ENCODE results near the gene HID1.

The HID1 gene

GRCh38 chr17:75005291-75005690 is 32.7 kb upstream of the HID1 start:
- Mint-ChIP-seq H3K36me3 (no peaks in the 10 kb centered on the region), H3K27me3 (no peaks in the 10 kb centered on the region), H3K4me1 (peaks cover 4% of the 10 kb centered on the region), H3K4me3 (no peak overlapping the region), H3K9me3 (no peaks in the 10 kb centered on the region), H3K27ac (no peak overlapping the region)

DNA sequence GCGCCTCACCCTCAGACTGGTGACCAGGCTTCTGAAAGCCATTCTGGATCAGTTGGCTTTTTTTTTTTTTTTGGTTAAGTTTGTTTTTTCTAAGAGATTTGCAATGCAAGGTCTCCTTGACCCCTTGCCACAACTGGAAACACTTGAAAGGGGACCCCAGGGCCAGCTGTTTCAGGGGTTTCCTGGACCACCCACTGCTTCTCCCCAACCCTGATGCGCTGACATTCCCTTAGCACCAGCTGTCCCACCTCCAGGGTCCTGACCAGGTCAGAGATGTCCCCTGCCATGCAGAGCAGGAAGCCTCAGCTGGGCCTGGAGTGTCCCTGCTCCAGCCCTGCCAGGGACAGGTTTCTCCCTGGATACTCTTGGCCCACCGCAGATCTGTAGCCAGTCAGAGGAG is 31.8 kb upstream of the HID1 start:
- Mint-ChIP-seq H3K27ac (no peak overlapping the region), H3K9me3 (no peaks in the 10 kb centered on the region), H3K36me3 (no peaks in the 10 kb centered on the region), H3K4me3 (no peak overlapping the region), H3K4me1 (peaks cover 4% of the 10 kb centered on the region), H3K27me3 (no peaks in the 10 kb centered on the region)

GRCh38 chr17:75003957-75004355 is 31.4 kb upstream of the HID1 start:
- no peaks in the 10 kb centered on the region for H3K36me3 Mint-ChIP-seq
- no peaks in the 10 kb centered on the region for H3K27me3 Mint-ChIP-seq
- H3K4me3 Mint-ChIP-seq, result no peak overlapping the region
- H3K4me1 Mint-ChIP-seq, result peaks cover 4% of the 10 kb centered on the region
- no peak overlapping the region for H3K27ac Mint-ChIP-seq
- H3K9me3 Mint-ChIP-seq, result no peaks in the 10 kb centered on the region

DNA sequence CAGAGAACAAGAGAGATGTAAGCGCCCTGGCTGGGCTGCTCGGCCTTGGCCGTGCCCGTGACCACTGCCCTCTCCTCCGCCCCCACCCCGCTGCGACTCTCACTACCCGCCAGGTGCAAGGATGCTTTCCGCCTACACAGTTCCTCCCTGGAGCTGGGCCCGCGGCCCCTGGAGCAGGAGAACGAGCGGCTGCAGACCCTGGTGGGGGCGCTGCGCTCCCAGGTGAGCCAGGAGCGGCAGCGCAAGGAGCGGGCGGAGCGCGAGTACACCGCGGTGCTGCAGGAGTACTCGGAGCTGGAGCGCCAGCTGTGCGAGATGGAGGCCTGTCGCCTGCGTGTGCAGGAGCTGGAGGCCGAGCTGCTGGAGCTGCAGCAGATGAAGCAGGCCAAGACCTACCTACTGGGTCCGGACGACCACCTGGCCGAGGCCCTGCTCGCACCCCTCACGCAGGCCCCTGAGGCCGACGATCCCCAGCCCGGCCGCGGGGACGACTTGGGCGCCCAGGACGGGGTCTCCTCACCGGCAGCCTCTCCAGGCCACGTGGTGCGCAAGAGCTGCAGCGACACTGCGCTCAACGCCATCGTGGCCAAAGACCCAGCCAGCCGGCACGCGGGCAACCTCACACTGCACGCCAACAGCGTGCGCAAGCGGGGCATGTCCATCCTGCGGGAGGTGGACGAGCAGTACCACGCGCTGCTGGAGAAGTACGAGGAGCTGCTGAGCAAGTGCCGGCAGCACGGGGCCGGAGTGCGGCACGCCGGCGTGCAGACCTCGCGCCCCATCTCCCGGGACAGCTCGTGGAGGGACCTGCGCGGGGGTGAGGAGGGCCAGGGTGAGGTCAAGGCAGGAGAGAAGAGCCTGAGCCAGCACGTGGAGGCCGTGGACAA is 30.8 kb upstream of the HID1 start:
- H3K4me1 Mint-ChIP-seq, result peaks cover 4% of the 10 kb centered on the region
- no peaks in the 10 kb centered on the region for H3K27me3 Mint-ChIP-seq
- H3K9me3 Mint-ChIP-seq, result no peaks in the 10 kb centered on the region
- no peak overlapping the region for H3K27ac Mint-ChIP-seq
- no peak overlapping the region for H3K4me3 Mint-ChIP-seq
- H3K36me3 Mint-ChIP-seq, result no peaks in the 10 kb centered on the region

- H3K36me3 Mint-ChIP-seq, result no peaks in the 10 kb centered on the region
- H3K9me3 Mint-ChIP-seq, result no peaks in the 10 kb centered on the region
- peaks cover 4% of the 10 kb centered on the region for H3K4me1 Mint-ChIP-seq
- no peaks in the 10 kb centered on the region for H3K27me3 Mint-ChIP-seq
- no peak overlapping the region for H3K4me3 Mint-ChIP-seq
- H3K27ac Mint-ChIP-seq, result no peak overlapping the region
These were observed 29.6 kb upstream of the HID1 start for GRCh38 chr17:75001915-75002843.

DNA sequence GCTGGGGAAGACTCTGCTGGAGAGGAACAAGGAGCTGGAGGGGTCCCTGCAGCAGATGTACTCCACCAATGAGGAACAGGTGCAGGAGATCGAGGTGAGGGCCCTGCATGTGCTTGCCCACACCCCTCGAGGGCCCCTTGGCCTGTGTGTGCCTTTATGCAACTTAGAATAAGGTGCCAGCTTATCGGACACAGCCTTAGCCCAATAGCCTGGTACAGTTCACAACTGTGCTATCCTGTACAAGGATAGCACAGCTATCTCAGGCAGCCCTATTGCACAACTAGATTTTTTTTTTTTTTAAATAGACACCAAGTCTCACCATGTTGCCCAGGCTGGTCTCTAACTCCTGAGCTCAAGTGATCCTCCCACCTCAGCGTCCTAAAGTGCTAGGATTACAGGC is 27.0 kb upstream of the HID1 start:
- Mint-ChIP-seq H3K4me1 (peaks cover 4% of the 10 kb centered on the region), H3K9me3 (no peaks in the 10 kb centered on the region), H3K27me3 (no peaks in the 10 kb centered on the region), H3K27ac (no peak overlapping the region), H3K36me3 (no peaks in the 10 kb centered on the region), H3K4me3 (no peak overlapping the region)

DNA sequence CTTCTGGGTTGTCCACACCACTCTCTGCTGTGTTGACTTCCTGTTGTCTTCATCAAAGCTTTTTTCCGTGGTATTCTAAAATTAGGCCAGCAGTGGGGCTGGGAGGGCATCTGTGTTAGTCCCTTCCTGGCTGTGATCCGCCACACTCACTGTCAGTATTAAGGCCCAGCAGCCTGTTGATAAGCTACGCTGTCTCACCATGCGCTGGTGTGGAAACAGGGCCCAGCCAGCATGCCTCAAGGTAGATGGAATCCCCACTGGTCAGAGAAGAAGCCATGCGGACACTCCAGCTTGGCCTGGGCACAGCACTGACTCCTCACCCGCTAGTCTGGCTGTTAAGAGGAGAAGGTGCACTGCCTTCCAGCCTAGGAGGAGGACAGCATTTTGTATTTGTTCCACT is 26.2 kb upstream of the HID1 start:
- Mint-ChIP-seq H3K27ac (no peak overlapping the region), H3K4me3 (no peak overlapping the region), H3K27me3 (no peaks in the 10 kb centered on the region), H3K9me3 (no peaks in the 10 kb centered on the region), H3K36me3 (no peaks in the 10 kb centered on the region), H3K4me1 (peaks cover 4% of the 10 kb centered on the region)

DNA sequence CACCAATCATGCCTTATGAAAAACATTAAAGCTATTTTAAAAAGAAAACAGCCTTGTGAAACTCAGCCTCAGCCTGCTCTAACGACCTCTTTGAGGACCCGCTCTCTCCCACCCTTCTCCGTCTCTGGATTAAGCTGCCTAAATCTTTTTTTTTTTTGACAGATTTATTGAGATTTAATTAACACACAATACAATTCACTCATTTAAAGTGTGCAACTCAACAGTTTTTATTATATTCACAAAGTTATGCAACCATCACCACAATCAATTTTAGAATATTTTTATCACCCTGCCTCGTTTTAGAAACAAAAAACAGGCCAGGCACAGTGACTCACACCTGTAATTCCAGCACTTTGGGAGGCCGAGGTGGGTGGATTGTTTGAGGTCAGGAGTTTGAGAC is 23.3 kb upstream of the HID1 start:
- Mint-ChIP-seq H3K36me3 (no peaks in the 10 kb centered on the region), H3K27me3 (no peaks in the 10 kb centered on the region), H3K4me3 (no peak overlapping the region), H3K4me1 (no peaks in the 10 kb centered on the region), H3K27ac (no peak overlapping the region), H3K9me3 (no peaks in the 10 kb centered on the region)

GRCh38 chr17:74994440-74994839 is 21.9 kb upstream of the HID1 start:
- Mint-ChIP-seq H3K27me3 (no peaks in the 10 kb centered on the region), H3K4me1 (no peaks in the 10 kb centered on the region), H3K36me3 (no peaks in the 10 kb centered on the region), H3K9me3 (no peaks in the 10 kb centered on the region), H3K27ac (no peak overlapping the region), H3K4me3 (no peak overlapping the region)

- Mint-ChIP-seq H3K4me3 (no peak overlapping the region), H3K27ac (no peak overlapping the region), H3K36me3 (no peaks in the 10 kb centered on the region)
These were observed 19.7 kb upstream of the HID1 start for GRCh38 chr17:74992223-74992622.

GRCh38 chr17:74990581-74991105 is 18.1 kb upstream of the HID1 start:
- no peak overlapping the region for H3K4me3 Mint-ChIP-seq
- no peak overlapping the region for H3K27ac Mint-ChIP-seq
- peaks cover 9% of the 10 kb centered on the region for H3K4me1 Mint-ChIP-seq
- no peaks in the 10 kb centered on the region for H3K27me3 Mint-ChIP-seq
- no peaks in the 10 kb centered on the region for H3K9me3 Mint-ChIP-seq
- H3K36me3 Mint-ChIP-seq, result no peaks in the 10 kb centered on the region

More at GRCh38 chr17:74992223-74992622, 19.7 kb upstream of the HID1 start:
- Mint-ChIP-seq H3K27me3 (no peaks in the 10 kb centered on the region), H3K9me3 (no peaks in the 10 kb centered on the region), H3K4me1 (peaks cover 1% of the 10 kb centered on the region)

- Mint-ChIP-seq H3K27ac (no peak overlapping the region), H3K4me1 (peaks cover 9% of the 10 kb centered on the region), H3K4me3 (peak overlapping the region; percentile 57), H3K27me3 (no peaks in the 10 kb centered on the region), H3K36me3 (no peaks in the 10 kb centered on the region), H3K9me3 (no peaks in the 10 kb centered on the region)
These were observed 15.6 kb upstream of the HID1 start for GRCh38 chr17:74987909-74988711.

DNA sequence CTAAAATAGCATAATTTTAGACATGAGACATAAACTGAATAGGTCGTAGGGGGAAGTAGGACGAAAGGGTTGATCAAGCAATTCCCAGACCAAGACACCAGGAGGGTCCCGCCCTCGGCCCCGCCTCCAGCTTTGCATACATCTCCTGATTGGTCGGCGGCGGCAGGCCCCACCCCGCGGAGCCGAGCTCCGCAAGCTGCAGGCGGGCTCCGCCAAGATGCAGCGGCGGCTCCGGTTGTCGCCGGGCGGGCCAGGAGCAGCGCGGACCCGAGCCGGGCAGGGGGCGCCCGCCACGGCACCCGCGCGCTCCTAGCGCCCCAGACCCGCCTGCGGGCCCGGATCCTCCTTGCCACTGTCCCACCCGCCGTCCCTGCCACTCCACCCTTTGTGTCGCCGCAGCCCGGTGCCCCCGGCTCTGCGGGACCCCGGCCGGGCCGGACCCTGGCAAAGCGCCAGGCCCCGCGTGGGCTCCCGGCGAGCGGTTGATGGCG is 14.9 kb upstream of the HID1 start, which contains the start of gene CDR2L:
Gene CDR2L, plus strand, starts transcription at position 215 of the 491 bp plus-strand sequence. CDS start 412 bp downstream, outside the sequence.
- Mint-ChIP-seq H3K27me3 (no peaks in the 10 kb centered on the region), H3K36me3 (no peaks in the 10 kb centered on the region), H3K9me3 (no peaks in the 10 kb centered on the region)

DNA sequence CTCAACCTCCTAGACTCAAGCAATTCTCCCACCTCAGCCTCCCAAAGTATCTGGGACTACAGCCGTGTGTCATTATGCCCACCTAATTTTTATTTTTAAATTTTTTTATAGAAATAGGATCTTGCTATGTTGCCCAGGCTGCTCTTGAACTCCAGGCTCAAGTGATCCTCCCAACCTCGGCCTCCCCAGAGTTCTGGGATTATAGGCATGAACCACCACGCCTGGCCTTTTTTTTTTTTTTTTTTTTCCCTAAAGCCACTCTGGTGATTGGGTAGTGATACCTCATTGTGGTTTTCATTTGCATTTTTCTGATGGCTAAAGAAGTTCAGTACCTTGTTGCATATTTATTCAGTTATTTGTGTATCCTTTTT is 13.6 kb upstream of the HID1 start:
- Mint-ChIP-seq H3K9me3 (no peaks in the 10 kb centered on the region), H3K4me3 (no peak overlapping the region), H3K27ac (no peak overlapping the region), H3K27me3 (no peaks in the 10 kb centered on the region), H3K36me3 (no peaks in the 10 kb centered on the region), H3K4me1 (peaks cover 18% of the 10 kb centered on the region)

More for the DNA sequence above, 14.9 kb upstream of the HID1 start, which contains the start of gene CDR2L:
- peak within 1 kb of the TSS; percentile 51 for H3K27ac Mint-ChIP-seq
- peaks cover 9% of the 10 kb centered on the region for H3K4me1 Mint-ChIP-seq
- peak within 1 kb of the TSS; percentile 92 for H3K4me3 Mint-ChIP-seq
